Mesenteric fat pad (tissue), 1 donor: ENCODE results near the gene COL18A1. TPM values are rescaled to one million over a fixed set of nuclear protein-coding genes. Genes with fewer than 3 reads are reported as not detected.

Source experiments
- DNase-seq: peaks from one replicate; pipeline ENCODE4 v3.0.0-alpha.2; 2020; ENCODE audit warnings: low spot score
- total RNA-seq: library from RNA; stranded (reverse); fragmentation: NEBNext Ultra II Directional; extraction: Animal tissue kit (Norgen Biotek cat#: 25700); gene quantifications from one replicate; pipeline ENCODE4 v1.2.1, GENCODE V29; 2021
- donor health status: DM: yes; HTN: yes; CAD: no.

The COL18A1 gene
- total RNA-seq, 1 donor from 2014 or later: 79.8 TPM

DNA sequence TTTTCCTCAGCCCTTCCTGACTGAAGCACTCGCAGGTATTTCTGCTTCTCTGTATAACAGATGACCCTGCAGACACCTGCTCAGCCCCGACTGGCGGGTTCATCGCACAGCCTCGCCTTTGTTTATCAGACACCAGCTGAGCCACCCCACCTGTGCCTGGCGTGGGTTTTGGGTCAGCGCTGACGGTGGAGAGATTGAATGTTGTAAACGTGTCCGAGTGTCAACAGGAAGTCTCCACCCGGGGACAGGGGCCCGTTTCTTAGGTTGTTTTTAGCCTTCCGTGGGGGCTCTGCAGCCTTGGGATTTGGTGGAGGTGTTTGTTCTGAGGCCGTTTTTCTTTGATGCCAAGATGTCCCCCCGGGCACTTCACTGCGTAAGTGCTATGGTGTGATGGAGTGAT, 60.1 kb downstream of the COL18A1 start:
- DNase-seq: no peak

- DNase-seq: no peak
Observed at GRCh38 chr21:45465611-45466329, 60.8 kb downstream of the COL18A1 start.

- no peak for DNase-seq
Observed at GRCh38 chr21:45466330-45467220, 61.6 kb downstream of the COL18A1 start.

DNA sequence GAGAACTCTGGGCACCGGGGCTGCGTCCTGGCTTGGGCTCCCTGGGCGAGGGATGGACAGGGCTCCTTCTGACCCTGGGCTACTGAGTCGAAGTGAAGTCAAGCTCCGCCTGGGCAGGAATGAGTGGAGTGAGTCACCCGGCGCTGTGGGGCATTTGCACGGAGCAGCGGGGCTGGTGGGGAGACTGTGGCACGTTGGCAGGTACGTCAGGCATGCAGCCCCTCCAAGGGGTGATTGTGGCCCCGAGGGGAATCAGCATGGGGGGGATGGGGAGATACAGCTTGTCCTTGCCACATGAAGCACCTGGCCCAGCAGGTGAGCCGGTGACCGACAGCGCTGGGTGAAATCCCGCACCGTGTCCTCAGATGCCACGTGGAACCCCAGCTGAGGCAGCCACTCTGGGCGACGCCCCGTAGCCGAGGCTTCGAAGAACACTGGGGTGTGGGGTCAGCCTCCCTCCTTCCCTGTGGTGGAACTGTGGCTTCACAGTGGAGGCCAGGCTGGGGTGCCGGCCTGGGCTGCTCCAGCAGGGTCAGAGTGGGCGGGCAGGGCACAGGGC, 62.3 kb downstream of the COL18A1 start:
- no peak for DNase-seq

- DNase-seq: no peak
Observed at GRCh38 chr21:45468051-45468970, 63.3 kb downstream of the COL18A1 start.

DNA sequence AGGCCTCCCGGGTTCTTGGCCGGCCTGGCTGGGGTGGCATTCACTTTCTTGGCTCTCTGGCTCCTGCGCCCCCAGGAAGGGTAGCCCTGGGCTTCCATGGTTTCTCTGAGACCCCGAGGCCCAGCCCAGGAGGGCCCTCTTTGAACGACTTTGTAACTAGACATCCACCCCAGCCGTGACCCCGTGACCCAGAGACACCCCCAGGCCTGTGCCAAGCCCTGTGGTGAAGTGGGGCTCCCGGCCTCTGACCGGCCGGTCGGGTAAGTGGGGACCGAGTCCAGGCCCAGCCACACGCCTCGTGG, 64.0 kb downstream of the COL18A1 start:
- DNase-seq: no peak

- DNase-seq: no peak
Observed at GRCh38 chr21:45469273-45470086, 64.5 kb downstream of the COL18A1 start.

DNA sequence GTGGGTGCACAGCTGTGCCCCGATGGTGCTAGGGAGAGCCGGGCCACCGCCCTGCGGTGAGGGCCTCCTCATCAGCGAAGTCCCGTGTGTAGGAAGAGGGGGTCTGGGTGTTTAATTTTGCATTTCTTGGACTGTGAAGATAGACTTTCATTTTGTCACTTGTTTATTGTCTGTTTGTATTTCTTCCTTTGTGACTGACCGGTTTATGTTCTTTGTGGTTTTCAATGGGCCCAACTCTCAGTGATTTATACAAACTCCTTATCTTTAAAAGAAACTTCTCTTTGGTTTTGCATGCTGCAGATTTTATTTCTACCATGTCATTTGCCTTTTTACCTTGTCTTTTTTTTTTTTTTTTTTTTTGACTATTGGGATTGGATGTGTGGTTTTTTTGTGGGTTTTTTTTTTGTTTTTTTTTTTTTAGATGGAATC, 65.1 kb downstream of the COL18A1 start:
- DNase-seq: no peak

DNA sequence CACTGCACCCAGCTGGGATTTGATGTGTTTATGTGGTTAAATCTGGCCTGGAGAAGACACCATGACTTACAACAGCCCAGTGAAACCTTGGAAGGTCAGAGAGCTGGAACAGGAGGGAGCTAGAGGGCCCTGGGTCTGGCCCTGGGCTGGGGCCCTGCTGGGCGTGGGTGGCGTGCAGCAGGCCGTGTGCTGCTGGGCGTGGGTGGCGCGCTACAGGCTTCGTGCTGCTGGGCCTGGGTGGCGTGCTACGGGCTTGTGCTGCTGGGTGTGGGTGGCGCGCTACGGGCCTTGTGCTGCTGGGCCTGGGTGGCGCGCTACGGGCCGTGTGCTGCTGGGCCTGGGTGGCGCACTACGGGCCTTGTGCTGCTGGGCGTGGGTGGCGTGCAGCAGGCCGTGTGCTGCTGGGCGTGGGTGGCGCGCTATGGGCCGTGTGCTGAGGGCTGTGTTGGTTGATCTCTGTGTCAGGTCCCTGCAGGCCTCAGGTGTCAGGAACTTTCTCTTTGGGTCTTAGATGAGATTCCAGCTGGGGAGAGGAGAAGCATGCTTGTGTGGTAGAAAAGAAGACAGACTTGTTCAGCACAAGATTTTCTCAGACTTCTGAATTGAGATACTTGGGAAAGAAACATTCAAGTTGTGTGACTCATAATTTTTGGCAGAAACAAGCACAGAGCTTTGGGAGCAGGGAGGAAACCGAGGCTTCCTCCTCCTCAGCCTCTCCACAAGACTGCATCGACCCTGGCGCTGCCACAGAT, 66.0 kb downstream of the COL18A1 start:
- no peak for DNase-seq

DNA sequence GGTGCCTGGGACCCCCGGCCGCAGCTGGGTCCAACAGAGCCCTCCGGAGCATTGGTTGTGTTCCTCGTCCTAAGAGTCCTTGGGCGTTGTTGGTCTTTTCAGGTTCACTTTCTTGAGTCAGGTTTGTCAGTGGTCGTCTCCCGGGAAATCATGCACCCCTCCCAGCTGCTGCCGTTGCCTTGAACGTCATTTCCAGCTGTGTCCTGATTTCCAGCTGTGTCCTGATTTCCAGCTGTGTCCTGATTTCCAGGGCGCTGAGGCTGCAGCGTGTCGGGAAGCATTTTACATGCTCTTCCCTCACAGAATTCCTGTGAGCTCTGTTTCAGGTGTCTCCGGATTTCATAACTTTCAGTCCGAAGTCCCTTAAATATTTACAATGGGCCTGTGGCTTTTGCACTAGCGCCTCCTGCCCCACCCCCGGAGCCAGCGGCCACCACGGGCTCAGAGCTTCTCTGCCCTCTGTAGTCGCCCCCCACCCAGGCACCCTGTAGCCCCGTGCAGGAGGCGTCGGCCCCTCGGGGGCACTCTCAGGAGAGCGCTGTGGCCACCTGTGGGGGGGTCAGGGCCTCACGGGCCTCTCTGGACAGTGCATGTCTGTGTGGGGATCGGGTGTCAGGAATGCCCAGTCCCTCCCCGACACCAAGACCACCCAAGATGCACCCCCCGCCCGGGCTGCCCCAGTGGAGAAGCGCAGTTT, 66.7 kb downstream of the COL18A1 start:
- no peak for DNase-seq

DNA sequence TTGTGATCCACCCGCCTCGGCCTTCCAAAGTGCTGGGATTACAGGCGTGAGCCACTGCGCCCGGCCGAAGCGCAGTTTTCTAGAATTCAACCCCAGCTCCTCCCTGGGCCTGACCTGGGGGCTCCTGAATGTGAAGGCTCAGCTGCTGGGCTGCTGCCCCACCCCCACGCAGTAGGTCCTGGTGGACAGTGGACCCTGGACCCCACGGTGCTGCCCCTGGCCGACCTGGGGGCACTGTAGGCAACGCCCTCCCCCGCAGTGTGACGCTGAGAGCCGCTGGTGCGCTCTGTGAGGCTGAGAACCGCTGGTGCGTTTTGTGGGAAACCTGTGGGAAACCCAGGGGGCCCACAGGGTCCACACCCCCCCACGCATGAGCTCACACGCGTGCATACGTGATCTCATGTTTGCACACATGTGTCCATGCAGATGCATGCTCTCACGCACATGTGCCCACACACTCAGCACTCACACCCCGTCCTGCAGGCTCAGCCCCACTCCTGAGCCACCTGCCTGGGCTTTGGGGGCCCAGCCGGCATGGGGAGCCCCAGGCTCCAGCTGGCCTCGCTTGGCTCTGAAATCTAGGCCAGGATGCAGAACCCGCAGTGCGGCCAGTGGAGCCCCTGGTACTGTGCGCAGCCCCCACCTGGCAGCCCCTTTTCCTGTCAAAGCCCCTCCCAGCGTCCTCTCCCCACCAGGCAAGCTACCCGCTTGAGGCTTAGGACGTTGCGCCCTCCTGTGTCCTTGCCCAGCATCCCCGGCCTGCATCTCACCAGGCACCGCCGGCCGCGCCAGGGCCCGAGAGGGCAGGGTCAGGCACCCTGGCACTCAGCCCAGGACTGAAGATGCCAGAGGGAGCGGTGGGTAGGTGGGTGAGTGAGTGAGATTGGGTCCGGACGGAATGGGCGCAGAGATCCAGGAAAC, 67.7 kb downstream of the COL18A1 start:
- no peak for DNase-seq

DNA sequence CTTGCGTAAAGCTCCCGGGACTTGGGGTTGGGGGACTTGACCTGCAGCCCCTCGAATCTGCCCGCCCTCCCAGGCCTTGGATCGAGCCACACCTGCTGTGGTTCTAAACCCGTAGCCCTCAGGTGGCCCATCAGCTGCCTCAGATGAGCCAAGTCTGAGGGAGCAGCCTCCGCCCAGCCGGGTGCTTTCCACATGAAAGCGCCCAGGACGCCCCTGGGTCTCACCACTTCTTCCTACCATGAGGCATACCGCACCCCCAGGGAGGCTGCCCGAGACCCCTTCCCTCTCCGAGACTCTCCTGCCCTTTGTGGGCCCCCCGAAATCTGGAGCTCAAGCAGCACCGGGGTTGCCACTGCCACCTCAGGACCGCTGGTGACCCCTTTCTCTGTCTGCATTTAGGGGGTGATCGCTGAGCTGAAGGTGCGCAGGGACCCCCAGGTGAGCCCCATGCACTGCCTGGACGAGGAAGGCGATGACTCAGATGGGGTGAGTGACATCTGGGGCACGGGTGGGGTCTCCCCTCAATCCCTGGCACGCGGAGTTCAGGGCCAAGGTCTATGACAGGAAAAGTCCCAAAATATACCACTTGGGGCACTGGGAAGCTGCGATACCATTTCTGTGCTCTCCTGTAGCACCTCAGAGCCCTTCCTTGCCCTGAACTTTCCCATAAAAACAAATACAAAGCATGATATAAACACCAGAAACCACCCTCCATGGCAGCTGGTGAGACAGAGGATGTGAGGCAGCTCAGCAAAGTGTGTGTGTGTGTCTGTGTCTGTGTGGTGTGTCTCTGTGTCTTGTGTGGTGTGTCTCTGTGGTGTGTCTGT, 68.7 kb downstream of the COL18A1 start:
- no peak for DNase-seq

- no peak for DNase-seq
Observed at GRCh38 chr21:45474323-45474950, 69.5 kb downstream of the COL18A1 start.

DNA sequence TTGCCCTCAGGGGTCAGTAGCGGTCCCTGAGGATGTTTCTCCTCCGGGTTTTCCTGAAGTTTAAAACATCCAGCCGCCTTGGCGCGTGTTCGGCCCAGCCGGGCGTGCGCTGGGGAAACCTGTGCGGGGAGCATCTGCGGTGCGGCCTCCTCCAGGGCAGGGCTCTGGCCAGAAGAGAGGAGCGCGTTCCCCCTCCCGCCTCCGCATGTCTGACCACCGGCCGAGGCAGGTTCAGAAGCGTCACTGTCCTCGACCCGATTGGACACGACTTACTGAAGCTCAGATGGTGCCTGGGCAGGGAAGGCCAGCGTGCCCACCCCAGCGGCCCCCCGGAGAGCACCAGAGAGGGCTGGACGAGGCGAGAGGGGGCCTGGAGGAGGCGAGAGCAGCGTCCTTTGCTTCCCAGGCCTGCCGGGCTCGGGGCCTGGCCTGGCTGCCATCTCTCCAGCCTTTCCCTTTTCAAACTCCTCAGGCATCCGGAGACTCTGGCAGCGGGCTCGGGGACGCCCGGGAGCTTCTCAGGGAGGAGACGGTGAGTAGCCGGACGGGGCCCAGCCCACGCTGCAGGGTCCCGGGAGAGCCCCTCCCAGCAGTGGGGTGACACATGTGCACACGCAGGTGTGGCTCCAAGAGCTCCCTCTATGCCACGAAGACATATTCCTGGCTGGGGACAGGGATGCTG, 70.2 kb downstream of the COL18A1 start:
- no peak for DNase-seq

DNA sequence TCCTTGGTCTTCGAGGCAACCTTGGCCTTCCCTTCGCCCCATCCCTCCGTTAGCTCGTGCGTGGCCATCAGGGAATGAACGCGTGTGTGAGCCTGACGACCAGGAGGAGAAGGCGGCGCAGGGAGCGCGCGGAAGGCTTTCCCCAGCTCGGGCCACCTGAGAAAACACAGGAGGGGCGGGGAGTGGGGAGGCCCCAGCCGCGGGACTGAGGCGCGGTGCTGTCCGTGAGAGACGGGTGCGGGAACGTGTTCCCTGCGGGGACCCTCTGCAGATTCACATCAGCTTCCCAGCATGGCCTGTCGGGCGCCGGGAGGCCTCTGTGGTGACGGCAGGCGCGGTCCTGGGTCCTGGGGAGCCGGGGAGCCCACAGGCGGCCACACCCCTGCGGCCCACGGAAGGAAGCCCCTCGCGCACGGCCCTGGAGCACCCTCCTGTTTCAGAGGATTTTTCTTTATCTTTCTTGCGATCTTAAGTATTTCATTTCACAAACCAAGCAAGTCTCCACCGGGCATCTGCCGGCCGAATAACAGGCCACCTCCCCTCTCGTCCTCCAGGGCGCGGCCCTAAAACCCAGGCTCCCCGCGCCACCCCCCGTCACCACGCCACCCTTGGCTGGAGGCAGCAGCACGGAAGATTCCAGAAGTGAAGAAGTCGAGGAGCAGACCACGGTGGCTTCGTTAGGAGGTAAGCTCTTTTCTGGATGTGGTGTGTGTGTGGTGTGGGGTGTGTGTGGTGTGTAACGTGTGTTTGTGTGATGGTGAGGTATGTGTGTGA, 71.0 kb downstream of the COL18A1 start:
- DNase-seq: no peak
